ENCODE data around the gene PDE6H. TPM values are rescaled to one million over a fixed set of nuclear protein-coding genes. Genes with fewer than 3 reads are reported as not detected.
A peak's percentile ranks its signal among the peaks of the same experiment; 100 is the strongest.

PDE6H gene
- total and polyA plus RNA-seq, 7 donors, result not detected

DNA sequence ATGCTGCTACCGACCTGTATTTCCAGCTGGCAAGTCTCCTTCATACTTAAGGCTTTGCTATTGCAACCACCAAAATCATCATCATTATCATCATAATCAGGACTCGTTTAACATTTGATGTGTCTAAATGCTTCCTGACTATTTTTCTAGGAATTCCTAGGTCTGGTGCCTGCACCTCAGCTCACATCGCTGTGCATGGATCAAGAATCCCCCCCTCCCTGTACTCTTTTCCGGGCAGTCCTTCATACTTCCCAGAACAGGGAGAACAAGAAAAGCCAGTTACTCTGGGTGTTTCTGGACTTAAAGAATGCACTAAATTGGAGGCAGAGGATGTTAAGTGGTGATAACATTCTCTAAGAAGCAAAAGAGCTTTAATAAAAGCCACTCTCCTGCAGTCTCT is 43.9 kb upstream of the PDE6H start:
- Histone ChIP-seq H3K4me3 (no peak overlapping the region), H3K27ac (peak overlapping the region in 2 of 4 donors; percentile 0 to 56), H3K27me3 (no peaks in the 10 kb centered on the region), H3K4me1 (peaks cover 0 to 25% (median 18%) of the 10 kb centered on the region in 4 donors), H3K9me3 (no peaks in the 10 kb centered on the region), H3K36me3 (no peaks in the 10 kb centered on the region)
- no peak for TF ChIP-seq POLR2AphosphoS5 (IDR thresholded peaks at IDR 0.05)
- no peak for TF ChIP-seq POLR2A (IDR thresholded peaks at IDR 0.05)
- no peak for TF ChIP-seq EP300 (IDR thresholded peaks at IDR 0.05)
- TF ChIP-seq, protein P1, sequence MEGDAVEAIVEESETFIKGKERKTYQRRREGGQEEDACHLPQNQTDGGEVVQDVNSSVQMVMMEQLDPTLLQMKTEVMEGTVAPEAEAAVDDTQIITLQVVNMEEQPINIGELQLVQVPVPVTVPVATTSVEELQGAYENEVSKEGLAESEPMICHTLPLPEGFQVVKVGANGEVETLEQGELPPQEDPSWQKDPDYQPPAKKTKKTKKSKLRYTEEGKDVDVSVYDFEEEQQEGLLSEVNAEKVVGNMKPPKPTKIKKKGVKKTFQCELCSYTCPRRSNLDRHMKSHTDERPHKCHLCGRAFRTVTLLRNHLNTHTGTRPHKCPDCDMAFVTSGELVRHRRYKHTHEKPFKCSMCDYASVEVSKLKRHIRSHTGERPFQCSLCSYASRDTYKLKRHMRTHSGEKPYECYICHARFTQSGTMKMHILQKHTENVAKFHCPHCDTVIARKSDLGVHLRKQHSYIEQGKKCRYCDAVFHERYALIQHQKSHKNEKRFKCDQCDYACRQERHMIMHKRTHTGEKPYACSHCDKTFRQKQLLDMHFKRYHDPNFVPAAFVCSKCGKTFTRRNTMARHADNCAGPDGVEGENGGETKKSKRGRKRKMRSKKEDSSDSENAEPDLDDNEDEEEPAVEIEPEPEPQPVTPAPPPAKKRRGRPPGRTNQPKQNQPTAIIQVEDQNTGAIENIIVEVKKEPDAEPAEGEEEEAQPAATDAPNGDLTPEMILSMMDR (IDR thresholded peaks at IDR 0.05), result no peak
- DNase-seq, result no peak
- 15 to 62% methylated on average over 4 of the region's 4 CpGs for WGBS, 2 donors
- intact Hi-C loops (cut with DNase I), result no loop called here

- no peak for DNase-seq
- TF ChIP-seq POLR2AphosphoS5 (IDR thresholded peaks at IDR 0.05), result no peak
- TF ChIP-seq, protein P1 (IDR thresholded peaks at IDR 0.05), result peak in 1 of 4 experiments; percentile 12
- no peak for TF ChIP-seq POLR2A (IDR thresholded peaks at IDR 0.05)
- TF ChIP-seq EP300 (IDR thresholded peaks at IDR 0.05), result no peak
- no peaks in the 10 kb centered on the region for H3K9me3 ChIP-seq
Measured at GRCh38 chr12:14930299-14930698, 42.5 kb upstream of the PDE6H start.

DNA sequence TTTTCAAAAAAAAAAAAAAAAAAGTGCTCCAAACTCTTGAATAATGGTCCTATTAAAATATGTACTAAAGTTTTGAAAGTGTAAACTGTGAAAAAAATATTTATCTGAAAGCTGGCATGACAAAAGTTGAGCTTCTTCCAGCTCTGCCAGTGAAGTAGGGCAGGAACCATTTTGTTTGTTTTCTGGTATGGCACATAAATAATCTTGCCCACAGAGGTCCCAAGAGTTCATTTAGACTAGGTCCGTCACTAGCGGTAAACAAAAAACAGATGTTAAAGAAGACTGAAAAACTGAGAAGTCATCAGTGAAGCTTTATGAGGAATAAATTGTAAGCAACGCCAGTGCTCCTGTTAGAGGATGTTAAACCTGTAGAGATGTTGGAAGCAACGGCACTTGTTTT is 41.5 kb upstream of the PDE6H start:
- DNase-seq, result no peak
- H3K4me3 ChIP-seq, result no peak overlapping the region
- no peaks in the 10 kb centered on the region for H3K36me3 ChIP-seq
- intact Hi-C loops (cut with DNase I), result no loop called here
- no peaks in the 10 kb centered on the region for H3K27me3 ChIP-seq
- peaks cover 0 to 31% (median 18%) of the 10 kb centered on the region in 4 donors for H3K4me1 ChIP-seq
- TF ChIP-seq, protein P1 (IDR thresholded peaks at IDR 0.05), result no peak
- TF ChIP-seq POLR2A (IDR thresholded peaks at IDR 0.05), result no peak
- no peak for TF ChIP-seq POLR2AphosphoS5 (IDR thresholded peaks at IDR 0.05)
- TF ChIP-seq EP300 (IDR thresholded peaks at IDR 0.05), result no peak
- no peaks in the 10 kb centered on the region for H3K9me3 ChIP-seq
- H3K27ac ChIP-seq, result peak overlapping the region in 2 of 4 donors; percentile 1 to 29
- 84 to 88% methylated on average over 4 of the region's 4 CpGs for WGBS, 2 donors

More at GRCh38 chr12:14930299-14930698, 42.5 kb upstream of the PDE6H start:
- H3K36me3 ChIP-seq, result no peaks in the 10 kb centered on the region
- H3K4me1 ChIP-seq, result peaks cover 0 to 28% (median 18%) of the 10 kb centered on the region in 4 donors
- no peak overlapping the region for H3K4me3 ChIP-seq
- peak overlapping the region in 1 of 4 donors; percentile 56 for H3K27ac ChIP-seq
- intact Hi-C loops (cut with DNase I), result no loop called here
- no peaks in the 10 kb centered on the region for H3K27me3 ChIP-seq

GRCh38 chr12:14931791-14932560 is 40.9 kb upstream of the PDE6H start:
- Histone ChIP-seq H3K27me3 (no peaks in the 10 kb centered on the region), H3K4me3 (no peak overlapping the region), H3K27ac (peak overlapping the region in 2 of 4 donors; percentile 1 to 29), H3K36me3 (no peaks in the 10 kb centered on the region), H3K4me1 (peaks cover 0 to 32% (median 18%) of the 10 kb centered on the region in 4 donors), H3K9me3 (no peaks in the 10 kb centered on the region)
- TF ChIP-seq, protein P1 (IDR thresholded peaks at IDR 0.05), result no peak
- TF ChIP-seq EP300 (IDR thresholded peaks at IDR 0.05), result no peak
- TF ChIP-seq POLR2AphosphoS5 (IDR thresholded peaks at IDR 0.05), result no peak
- DNase-seq, result no peak
- WGBS, 2 donors, result 95 to 97% methylated on average over 7 of the region's 7 CpGs
- intact Hi-C loops (cut with DNase I), result no loop called here

Measured in sigmoid colon (tissue), 7 donors.